NCI-H2081 treated with DMSO at 0.1 percent for 48 hours (cell line): Measurements from ENCODE around the gene ELFN1.

Experiments
- DNase-seq: peaks from one replicate; lab custom pipeline; 2025; lab: John Stamatoyannopoulos, UW

The ELFN1 gene

GRCh38 chr7:1742555-1743303, 72.7 kb downstream of the ELFN1 start:
- DNase-seq = no peak

- DNase-seq = no peak
Observed at GRCh38 chr7:1743481-1744230, 73.6 kb downstream of the ELFN1 start.

DNA sequence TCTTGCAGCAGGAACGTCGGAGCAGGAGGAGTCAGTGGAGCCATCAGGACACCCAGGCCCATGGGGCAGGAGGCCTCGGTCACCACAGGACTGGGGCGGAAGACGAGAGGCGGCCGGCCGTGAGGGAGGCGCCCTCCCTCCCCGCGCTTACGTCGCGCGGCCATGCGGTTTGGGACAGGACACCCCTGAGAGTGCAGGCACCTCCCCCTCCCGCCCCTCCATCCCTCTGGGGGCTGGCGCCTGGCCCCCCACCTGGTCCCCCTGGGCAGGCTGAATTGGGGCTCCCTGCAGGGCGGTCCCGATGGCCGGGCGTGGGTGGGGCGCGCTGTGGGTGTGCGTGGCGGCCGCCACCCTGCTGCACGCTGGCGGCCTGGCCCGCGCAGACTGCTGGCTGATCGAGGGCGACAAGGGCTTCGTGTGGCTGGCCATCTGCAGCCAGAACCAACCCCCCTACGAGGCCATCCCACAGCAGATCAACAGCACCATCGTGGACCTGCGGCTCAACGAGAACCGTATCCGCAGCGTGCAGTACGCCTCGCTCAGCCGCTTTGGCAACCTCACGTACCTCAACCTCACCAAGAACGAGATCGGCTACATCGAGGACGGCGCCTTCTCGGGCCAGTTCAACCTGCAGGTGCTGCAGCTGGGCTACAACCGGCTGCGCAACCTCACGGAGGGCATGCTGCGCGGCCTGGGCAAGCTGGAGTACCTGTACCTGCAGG, 74.4 kb downstream of the ELFN1 start:
- no peak for DNase-seq

DNA sequence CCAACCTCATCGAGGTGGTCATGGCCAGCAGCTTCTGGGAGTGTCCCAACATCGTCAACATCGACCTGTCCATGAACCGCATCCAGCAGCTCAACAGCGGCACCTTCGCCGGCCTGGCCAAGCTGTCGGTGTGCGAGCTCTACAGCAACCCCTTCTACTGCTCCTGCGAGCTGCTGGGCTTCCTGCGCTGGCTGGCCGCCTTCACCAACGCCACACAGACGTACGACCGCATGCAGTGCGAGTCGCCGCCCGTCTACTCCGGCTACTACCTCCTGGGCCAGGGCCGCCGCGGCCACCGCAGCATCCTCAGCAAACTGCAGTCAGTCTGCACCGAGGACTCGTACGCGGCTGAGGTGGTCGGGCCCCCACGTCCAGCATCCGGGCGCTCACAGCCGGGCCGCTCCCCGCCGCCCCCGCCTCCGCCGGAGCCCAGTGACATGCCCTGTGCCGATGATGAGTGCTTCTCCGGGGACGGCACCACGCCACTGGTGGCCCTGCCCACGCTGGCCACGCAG, 75.0 kb downstream of the ELFN1 start:
- DNase-seq = no peak

DNA sequence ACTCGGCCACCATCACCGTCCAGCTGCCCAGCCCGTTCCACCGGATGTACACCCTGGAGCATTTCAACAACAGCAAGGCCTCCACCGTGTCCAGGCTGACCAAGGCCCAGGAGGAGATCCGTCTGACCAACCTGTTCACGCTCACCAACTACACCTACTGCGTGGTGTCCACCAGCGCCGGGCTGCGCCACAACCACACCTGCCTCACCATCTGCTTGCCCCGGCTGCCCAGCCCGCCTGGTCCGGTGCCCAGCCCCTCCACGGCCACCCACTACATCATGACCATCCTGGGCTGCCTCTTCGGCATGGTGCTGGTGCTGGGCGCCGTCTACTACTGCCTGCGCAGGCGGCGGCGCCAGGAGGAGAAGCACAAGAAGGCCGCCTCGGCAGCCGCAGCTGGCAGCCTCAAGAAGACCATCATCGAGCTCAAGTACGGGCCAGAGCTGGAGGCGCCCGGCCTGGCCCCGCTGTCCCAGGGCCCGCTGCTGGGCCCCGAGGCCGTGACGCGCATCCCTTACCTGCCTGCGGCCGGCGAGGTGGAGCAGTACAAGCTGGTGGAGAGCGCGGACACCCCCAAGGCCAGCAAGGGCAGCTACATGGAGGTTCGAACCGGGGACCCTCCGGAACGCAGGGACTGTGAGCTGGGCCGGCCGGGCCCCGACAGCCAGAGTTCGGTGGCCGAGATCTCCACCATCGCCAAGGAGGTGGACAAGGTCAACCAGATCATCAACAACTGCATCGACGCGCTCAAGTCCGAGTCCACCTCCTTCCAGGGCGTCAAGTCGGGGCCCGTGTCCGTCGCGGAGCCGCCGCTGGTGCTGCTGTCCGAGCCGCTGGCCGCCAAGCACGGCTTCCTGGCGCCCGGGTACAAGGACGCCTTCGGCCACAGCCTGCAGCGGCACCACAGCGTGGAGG, 75.8 kb downstream of the ELFN1 start:
- DNase-seq = no peak

DNA sequence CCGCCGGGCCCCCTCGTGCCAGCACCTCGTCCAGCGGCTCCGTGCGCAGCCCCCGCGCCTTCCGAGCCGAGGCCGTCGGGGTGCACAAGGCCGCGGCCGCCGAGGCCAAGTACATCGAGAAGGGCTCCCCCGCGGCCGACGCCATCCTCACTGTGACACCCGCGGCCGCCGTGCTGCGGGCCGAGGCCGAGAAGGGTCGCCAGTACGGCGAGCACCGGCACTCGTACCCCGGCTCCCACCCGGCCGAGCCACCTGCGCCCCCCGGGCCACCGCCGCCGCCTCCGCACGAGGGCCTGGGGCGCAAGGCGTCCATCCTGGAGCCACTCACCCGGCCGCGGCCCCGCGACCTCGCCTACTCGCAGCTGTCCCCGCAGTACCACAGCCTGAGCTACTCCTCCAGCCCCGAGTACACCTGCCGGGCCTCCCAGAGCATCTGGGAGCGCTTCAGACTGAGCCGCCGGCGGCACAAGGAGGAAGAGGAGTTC, 76.5 kb downstream of the ELFN1 start:
- DNase-seq = no peak

DNA sequence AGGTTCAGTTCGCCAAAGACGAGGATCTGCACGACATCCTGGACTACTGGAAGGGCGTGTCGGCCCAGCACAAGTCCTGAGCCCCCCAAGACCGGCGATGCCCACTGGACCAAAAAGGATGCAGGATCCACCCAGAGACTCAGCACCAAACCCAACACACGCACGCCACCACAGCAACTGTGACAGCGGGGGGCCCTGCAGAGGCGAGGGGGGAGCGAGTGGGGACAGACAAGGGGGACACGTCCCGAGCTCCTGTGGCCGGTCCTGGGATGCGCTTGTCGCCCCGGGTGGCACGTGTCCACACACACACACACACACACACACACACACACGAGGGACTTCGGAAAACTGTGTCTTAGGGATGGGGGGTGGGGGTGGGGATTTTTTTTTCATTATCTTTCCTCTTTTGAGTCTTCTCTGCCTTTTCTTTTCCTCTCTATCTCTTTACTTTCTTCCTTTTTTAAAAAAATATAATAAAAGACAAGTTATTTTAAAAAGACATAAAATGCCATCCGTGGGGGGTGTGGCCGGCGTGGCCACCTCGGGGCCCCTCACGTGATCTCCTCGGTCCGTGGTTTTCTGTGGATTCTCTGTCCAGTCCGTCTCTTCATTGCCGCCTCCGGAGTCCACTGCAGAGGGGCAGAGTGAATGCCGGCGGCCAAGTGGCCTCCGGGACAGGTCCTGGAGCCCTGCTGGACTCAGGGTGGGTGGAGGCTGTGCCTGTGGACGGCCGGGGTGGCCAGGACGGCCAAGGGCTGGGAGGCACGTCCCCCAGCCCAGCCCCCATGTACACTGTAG, 77.1 kb downstream of the ELFN1 start:
- DNase-seq = no peak

DNA sequence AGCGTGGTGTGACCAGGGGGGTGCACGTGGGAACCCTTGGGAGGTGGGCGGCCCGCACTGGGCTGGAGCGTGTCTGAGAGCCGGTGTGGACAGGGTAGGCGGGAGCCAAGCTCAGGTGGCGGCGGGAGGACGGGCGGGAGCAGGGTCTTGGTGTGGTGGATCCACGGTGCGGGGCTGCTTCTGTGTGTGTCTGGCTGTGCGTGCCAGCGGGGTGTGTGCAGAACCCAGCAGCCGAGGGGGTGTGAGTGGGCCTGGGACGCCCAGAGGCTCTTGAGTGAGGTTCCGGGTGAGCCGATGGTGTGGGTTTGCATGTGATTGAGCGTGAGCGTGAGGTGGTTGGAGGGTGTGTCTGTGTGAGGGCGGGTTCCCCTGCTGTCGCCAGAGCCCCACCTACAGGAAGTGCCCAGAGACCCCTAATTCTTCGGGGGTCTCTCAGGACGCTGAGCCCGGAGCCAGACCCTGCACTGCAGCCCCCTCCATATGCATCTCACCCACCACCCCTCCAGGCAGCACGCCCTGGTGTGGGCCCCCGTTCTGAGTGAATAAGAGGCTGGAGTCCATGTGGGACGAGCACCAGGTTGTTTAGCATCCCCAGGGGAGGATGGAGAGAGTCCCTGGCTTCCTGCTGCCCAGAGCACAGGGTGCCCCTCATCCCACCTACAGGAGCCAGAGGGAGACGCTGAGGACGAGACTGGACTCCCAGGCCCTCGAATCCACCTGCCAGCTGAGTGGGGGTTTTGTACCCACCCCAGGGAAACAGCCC, 78.2 kb downstream of the ELFN1 start:
- DNase-seq = no peak

DNA sequence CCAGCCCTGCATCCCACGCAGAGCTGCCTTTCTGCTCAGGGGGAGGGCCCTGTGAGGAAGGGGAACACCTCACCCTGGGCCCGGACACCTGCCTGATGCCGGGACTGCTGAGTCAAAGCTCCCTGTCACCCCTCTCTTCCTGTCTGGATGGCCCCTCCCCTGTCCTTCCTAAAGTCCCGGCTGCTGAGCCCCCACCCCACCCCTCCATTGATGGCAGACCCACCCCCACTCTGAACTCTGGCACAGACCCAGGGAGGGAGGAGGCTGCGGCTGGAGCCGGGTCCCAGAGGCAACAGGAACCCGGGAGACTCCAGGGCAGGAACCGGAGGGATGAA, 78.7 kb downstream of the ELFN1 start:
- no peak for DNase-seq

GRCh38 chr7:1749351-1749863, 79.3 kb downstream of the ELFN1 start:
- DNase-seq = no peak

- no peak for DNase-seq
Observed at GRCh38 chr7:1749864-1750466, 79.9 kb downstream of the ELFN1 start.

- DNase-seq = no peak
Observed at GRCh38 chr7:1750541-1751021, 80.5 kb downstream of the ELFN1 start.

GRCh38 chr7:1752111-1752510, 82.0 kb downstream of the ELFN1 start:
- no peak for DNase-seq

GRCh38 chr7:1752771-1753563, 82.9 kb downstream of the ELFN1 start:
- DNase-seq = no peak

- DNase-seq = no peak
Observed at GRCh38 chr7:1753564-1753867, 83.4 kb downstream of the ELFN1 start.

DNA sequence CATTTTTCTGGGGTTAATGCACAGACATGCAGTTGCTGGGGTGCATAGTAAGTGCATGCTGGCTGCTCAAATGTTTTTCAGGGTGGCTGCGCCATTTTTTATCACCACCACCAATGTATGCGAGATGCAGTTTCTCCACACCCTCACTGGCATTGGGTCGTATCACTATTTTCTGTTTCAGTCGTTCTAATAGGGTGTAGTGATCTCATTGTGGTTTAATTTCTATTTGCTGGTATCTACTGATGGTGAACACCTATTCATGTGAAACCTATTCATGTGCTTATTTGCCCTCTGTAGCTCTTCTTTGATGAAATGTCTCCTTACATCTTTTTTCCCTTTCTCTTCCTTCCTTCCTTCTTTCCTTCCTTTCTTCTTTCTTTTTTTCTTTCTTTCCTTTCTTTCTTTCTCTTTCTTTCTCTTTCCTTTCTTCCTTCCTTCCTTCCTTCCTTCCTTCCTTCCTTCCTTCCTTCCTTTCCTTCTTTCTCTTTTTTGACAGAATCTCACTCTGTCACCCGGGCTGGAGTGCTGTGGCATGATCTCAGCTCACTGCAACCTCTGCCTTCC, 84.3 kb downstream of the ELFN1 start:
- no peak for DNase-seq

GRCh38 chr7:1755783-1756625, 85.9 kb downstream of the ELFN1 start:
- DNase-seq = no peak
